ENCODE data around the gene GLO1.
"Not testable (repeated sequence)": the region's sequence is repeated elsewhere in the genome, so short reads cannot be mapped to it uniquely, and the experiment has no call there.

The GLO1 gene

GRCh38 chr6:38703949-38704590 is 1.1 kb upstream of the GLO1 start:
- DNase-seq = no peak

GRCh38 chr6:38701551-38701950 is 1.4 kb downstream of the GLO1 start:
- DNase-seq = no peak

- not testable (repeated sequence) for DNase-seq
These were observed 3.2 kb downstream of the GLO1 start for GRCh38 chr6:38699702-38700101.

DNA sequence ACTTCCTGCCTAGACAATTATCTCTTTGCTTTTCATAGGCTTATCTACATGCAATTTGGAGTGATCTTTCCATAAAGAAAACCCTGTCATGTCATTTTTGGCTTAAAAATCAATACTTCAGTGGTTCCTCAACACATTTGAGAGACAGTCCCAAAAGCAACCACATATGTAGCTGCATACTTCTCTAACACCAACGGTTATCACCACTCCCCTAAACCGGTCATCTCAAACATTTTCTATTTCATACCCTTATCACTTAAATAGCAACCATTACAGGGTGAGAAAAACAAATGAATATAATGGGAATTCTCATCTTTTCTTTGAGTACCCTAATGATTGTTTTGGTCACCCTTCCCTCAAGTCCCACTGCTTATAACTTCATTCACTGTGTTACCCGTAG is 5.1 kb downstream of the GLO1 start:
- no peak for DNase-seq

DNA sequence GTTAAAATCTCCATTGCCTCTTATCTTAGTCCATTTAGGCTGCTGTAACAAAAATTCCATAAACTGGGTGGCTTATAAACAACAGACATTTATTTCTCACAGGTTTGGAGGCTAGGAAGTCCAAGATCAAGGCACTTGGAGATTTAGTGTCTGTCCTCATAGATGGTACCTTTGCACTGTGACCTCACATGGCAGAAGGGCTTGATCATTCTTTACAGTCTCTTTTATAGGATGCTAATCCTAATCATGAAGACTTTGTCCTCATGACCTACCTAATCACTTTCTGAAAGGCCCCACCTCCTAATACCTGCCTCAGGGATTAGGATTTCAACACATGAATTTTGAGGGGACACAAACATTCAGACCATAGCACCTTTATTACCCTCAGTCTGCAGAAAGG is 6.6 kb downstream of the GLO1 start:
- DNase-seq = no peak

DNA sequence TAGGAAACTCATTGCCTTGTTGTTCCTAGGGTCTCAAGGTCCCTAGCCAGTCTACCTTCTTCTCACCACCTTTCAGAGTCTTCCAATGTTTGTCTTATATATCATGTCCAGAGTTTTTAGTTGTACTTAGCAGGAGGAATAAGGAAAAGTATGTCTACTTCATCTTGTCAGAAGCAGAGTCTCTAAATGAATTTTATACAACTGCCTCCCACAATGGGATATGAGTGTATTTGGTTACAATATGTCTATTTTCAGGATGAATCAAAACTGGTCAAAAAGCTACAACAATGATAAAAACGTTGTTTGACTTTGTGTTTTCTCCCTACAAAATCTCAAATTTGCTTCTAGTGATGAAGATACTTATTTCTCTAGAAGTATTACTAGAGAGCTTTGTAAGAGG is 7.0 kb downstream of the GLO1 start:
- DNase-seq = no peak

DNA sequence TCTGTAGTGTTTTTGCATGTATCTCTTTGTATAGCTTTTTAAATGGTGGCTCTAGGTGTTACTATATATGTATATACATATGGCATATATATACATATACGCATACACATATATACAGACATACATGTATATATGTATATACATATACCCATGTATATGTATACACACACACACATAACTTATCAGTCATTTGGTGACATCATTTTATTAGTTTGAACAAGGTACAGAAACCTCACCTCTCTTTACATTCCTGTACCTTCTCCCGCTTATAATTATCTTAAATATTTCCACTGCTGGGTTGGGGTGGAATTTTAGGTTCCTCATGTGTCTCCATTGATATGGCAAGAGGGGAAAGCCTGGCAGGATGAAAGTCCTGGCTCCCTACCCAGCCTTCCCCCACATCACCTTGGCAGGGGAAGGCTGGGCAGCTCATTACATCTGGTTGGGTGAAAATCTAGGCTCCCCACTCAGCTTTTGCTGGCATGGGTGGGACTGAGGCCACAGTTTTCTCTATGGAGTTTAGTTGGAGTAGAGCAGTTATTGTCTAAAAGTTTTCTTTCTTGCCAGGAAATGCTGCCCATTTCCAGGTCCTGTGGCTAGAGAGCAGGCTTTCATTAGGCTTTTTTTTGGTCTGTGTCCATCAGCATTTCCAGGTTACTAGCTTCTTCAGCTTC is 7.6 kb downstream of the GLO1 start:
- DNase-seq = no peak

- DNase-seq = no peak
These were observed 14.3 kb downstream of the GLO1 start for GRCh38 chr6:38688579-38689087.

- DNase-seq = no peak
These were observed 15.4 kb downstream of the GLO1 start for GRCh38 chr6:38687549-38687948.

DNA sequence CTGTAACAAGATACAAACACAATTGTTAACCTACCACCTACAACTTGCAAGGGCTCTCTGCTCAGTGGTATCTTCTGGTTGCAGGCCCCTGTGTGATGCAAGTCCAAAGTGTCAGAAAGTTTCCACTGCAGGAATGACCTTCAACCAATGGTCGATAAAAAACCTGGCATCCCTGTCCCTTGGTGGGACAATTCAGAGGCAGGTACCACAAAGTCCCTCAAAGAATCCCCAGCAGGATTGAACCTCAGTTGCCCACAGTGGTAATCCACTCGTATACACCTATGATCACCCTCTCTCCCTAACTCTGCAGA is 15.9 kb downstream of the GLO1 start:
- no peak for DNase-seq

- DNase-seq = no peak
These were observed 16.5 kb downstream of the GLO1 start for GRCh38 chr6:38686270-38687042.

- DNase-seq = no peak
These were observed 18.0 kb downstream of the GLO1 start for GRCh38 chr6:38684904-38685303.

GRCh38 chr6:38684237-38684636 is 18.7 kb downstream of the GLO1 start:
- no peak for DNase-seq

- no peak for DNase-seq
These were observed 21.1 kb downstream of the GLO1 start for GRCh38 chr6:38681850-38682249.

DNA sequence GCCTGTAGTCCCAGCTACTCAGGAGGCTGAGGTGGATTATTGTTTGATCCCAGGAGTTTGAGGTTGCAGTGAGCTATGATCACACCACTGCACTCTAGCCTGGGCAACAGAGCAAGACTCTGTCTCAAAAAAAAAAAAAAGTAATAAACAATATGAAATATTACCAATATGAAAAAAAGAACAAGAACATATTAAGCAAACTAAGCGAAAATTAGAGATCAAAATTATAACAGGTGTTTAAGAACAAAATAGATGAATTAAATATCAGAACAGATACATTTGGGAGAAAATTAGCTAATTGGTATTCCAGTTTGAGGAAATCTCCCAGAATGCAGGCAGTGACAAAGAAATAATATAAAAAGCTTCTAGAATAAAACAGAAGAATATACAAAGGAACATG is 23.3 kb downstream of the GLO1 start:
- DNase-seq = no peak

DNA sequence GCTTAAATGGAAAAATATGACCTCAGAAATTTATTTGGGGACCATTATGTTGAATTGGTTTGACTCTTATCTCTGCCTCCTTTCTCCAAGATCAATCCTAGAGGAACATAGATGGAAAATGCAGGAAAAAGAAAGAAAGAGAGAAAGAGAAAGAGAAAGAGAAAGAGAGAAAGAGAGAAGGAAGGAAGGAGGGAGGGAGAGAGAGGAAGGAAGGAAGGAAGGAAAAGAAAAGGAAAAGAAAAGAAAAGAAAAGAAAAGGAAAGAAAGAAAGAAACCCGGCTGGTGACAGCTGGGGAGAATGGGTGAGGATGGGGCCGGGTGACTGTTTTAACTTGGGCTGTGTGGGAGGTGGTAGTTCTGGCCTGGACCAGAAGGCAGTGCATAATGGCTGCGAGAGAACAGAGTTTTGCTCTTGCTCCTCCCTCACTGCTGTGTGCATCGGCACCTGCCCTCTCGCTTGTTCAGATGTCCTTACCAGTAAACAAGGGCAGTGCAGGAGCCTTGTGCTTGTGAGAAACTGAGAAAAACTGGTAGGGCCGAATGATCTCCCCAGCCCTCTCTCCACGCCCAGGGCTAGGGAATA is 24.7 kb downstream of the GLO1 start:
- DNase-seq = no peak

GRCh38 chr6:38676974-38677544 is 25.9 kb downstream of the GLO1 start:
- DNase-seq = no peak

- no peak for DNase-seq
These were observed 26.5 kb downstream of the GLO1 start for GRCh38 chr6:38676236-38676973.

- no peak for DNase-seq
These were observed 29.4 kb downstream of the GLO1 start for GRCh38 chr6:38673397-38674165.

DNA sequence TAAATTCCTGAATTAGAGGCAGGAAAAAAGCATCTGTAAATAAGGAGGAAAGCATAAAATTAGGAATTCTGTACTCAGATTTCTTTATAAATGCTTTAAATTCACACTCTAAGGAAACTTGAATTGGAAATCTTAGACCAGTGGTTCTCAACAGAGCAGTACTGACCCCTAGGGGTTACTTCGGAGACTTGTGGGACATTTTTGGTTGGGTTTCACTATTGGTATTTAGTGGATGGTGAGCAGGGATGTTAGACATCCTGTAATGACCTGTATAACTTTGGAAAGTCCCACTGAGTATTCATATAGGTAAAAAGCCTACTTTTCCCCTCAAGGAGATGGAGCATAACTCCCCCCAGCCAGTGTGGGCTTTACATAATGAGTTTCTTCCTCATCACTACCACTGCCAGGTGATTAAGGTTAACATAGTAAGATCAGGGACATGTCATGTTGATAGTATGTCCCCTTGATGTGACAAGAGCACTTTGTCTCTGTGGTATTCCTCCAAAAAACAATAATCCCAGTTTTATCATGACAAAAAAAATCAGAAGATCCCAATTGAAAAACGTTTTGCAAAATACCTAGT is 31.0 kb downstream of the GLO1 start:
- DNase-seq = no peak

- no peak for DNase-seq
These were observed 44.4 kb downstream of the GLO1 start for GRCh38 chr6:38658418-38659167.

Measured in activated naive CD4-positive, alpha-beta T cell (primary cell).